ENCODE data around the gene PCDHGB2.

DNA sequence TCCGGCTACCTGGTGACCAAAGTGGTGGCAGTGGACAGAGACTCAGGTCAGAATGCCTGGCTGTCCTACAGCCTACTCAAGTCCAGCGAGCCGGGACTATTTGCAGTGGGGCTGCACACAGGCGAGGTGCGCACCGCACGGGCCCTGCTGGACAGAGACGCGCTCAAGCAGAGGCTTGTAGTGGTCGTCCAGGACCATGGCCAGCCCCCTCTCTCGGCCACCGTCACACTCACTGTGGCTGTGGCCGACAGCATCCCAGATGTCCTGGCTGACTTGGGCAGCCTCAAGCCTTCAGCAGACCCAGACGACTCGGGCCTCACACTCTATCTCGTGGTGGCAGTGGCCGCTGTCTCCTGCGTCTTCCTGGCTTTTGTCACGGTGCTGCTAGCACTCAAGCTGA lies 2.8 kb upstream of the PCDHGB2 start:
- TF ChIP-seq, protein P1, sequence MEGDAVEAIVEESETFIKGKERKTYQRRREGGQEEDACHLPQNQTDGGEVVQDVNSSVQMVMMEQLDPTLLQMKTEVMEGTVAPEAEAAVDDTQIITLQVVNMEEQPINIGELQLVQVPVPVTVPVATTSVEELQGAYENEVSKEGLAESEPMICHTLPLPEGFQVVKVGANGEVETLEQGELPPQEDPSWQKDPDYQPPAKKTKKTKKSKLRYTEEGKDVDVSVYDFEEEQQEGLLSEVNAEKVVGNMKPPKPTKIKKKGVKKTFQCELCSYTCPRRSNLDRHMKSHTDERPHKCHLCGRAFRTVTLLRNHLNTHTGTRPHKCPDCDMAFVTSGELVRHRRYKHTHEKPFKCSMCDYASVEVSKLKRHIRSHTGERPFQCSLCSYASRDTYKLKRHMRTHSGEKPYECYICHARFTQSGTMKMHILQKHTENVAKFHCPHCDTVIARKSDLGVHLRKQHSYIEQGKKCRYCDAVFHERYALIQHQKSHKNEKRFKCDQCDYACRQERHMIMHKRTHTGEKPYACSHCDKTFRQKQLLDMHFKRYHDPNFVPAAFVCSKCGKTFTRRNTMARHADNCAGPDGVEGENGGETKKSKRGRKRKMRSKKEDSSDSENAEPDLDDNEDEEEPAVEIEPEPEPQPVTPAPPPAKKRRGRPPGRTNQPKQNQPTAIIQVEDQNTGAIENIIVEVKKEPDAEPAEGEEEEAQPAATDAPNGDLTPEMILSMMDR (conservative IDR thresholded peaks at IDR 0.05; ENCODE audit: low read depth, low read length), result no peak
- no peak for TF ChIP-seq EZH2phosphoT487 (IDR thresholded peaks at IDR 0.05; ENCODE audit: borderline replicate concordance, low read length)
